Activated CD4-positive, alpha-beta T cell treated with anti-CD3 and anti-CD28 coated beads, Interleukin-2, amount 10 ng/mL, durations not matched to agents 7 days and 5 days (primary cell): Measurements from ENCODE around the gene ANKRD33B. TPM values are rescaled to one million over a fixed set of nuclear protein-coding genes. Genes with fewer than 3 reads are reported as not detected.

Source experiments
- CTCF ChIA-PET: fragments of 350-600 bp; sonication (Branson Sonifier 250); formaldehyde crosslinking; loops from one replicate; lab custom pipeline; 2021; ENCODE audit warnings: antibody characterized with exemption; lab: Charles Lee
- POLR2A ChIA-PET: fragments of 350-600 bp; sonication (Branson Sonifier 250); formaldehyde crosslinking; loops from one replicate; lab custom pipeline; 2021; ENCODE audit warnings: antibody characterized with exemption; lab: Charles Lee
- DNase-seq: peaks from one replicate; pipeline ENCODE4 v3.0.0-alpha.2; 2020
- H3K27ac Mint-ChIP-seq: one replicate; pipeline ENCODE4 v1.8.0; 2021; ENCODE audit warnings: mild to moderate bottlenecking, moderate library complexity, mixed read lengths
- H3K27me3 Mint-ChIP-seq: one replicate; pipeline ENCODE4 v1.8.0; 2021; ENCODE audit warnings: mixed read lengths
- H3K36me3 Mint-ChIP-seq: one replicate; pipeline ENCODE4 v1.8.0; 2021; ENCODE audit warnings: low read depth, mixed read lengths
- H3K4me1 Mint-ChIP-seq: one replicate; pipeline ENCODE4 v1.8.0; 2021; ENCODE audit warnings: mixed read lengths
- H3K4me3 Mint-ChIP-seq: one replicate; pipeline ENCODE4 v1.8.0; 2021; ENCODE audit warnings: mild to moderate bottlenecking, moderate library complexity, mixed read lengths
- H3K9me3 Mint-ChIP-seq: one replicate; pipeline ENCODE4 v1.8.0; 2021; ENCODE audit warnings: mixed read lengths
- total RNA-seq, 2 experiments: library from RNA; stranded (reverse); gene quantifications; one replicate each; pipeline ENCODE4 v1.2.3, GENCODE V29; 2021

The ANKRD33B gene
- total RNA-seq, 2 experiments from 2014 or later = 3.2 to 3.7 TPM

DNA sequence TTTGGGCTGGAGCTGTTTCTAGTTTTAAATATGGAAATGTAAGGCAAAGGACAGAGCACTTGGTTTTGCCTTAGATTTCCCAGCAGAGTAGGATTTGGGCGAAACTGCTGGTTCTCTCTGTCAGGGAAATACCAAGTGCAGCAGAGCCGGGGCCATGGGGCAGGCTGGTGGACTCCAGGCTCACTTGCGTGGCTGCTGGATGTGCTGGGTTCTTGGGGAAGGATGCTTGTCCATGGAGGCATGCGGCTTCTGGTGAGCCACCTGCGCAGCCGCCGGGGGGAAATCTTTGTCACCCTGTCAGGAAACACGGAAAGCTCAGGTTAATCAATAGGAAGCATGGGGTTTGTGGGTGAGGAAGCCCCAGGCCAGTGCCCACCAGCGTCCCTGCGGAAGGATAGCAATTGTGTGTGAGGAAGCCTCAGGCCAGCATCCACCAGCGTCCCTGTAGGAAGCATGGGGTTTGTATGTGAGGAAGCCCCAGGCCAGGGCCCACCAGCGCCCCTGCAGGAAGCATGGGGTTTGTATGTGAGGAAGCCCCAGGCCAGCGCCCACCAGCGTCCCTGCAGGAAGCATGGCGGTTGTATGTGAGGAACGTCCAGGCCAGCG lies 117.1 kb downstream of the ANKRD33B start:
- CTCF ChIA-PET = no interaction called here
- no peak overlapping the region for H3K4me3 Mint-ChIP-seq
- H3K27me3 Mint-ChIP-seq = no peaks in the 10 kb centered on the region
- H3K27ac Mint-ChIP-seq = no peak overlapping the region
- DNase-seq = no peak
- peaks cover 23% of the 10 kb centered on the region for H3K36me3 Mint-ChIP-seq
- POLR2A ChIA-PET = no interaction called here
- no peaks in the 10 kb centered on the region for H3K4me1 Mint-ChIP-seq
- H3K9me3 Mint-ChIP-seq = no peaks in the 10 kb centered on the region

DNA sequence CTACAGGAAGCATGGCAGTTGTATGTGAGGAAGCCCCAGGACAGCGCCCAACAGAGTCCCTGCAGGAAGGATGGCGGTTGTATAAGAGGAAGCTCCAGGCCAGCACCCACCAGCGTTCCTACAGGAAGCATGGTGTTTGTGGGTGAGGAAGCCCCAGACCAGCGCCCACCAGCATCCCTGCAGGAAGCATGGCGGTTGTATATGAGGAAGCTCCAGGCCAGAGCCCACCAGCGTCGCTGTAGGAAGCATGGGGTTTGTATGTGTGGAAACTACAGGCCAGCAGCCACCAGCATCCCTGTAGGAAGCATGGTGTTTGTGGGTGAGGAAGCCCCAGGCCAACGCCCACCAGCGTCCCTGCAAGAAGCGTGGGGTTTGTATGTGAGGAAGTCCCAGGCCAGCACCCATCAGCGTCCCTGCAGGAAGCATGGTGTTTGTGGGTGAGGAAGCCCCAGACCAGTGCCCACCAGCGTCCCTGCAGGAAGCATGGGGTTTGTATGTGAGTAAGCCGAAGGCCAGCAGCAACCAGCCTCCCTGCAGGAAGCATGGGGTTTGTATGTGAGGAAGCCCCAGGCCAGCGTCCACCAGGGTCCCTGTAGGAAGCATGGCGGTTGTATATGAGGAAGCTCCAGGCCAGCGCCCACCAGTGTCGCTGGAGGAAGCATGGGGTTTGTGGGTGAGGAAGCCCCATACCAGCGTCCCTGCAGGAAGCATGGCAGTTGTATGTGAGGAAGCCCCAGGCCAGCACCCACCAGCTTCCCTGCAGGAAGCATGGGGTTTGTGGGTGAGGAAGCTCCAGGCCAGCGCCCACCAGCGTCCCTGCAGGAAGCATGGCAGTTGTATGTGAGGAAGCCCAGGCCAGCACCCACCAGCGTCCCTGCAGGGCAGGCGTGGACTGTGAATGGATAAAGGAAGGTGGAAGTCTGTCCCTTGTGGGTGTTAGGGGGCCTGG lies 118.1 kb downstream of the ANKRD33B start:
- H3K36me3 Mint-ChIP-seq = peaks cover 24% of the 10 kb centered on the region
- H3K27me3 Mint-ChIP-seq = no peaks in the 10 kb centered on the region
- no peak overlapping the region for H3K4me3 Mint-ChIP-seq
- POLR2A ChIA-PET = no interaction called here
- no peak for DNase-seq
- H3K9me3 Mint-ChIP-seq = no peaks in the 10 kb centered on the region
- no peak overlapping the region for H3K27ac Mint-ChIP-seq
- H3K4me1 Mint-ChIP-seq = no peaks in the 10 kb centered on the region
- CTCF ChIA-PET = interaction anchor here (0.6 kb wide), 1 partner anchor 18 kb away, joined by 3 read pairs; no protein-coding TSS in a partner anchor

DNA sequence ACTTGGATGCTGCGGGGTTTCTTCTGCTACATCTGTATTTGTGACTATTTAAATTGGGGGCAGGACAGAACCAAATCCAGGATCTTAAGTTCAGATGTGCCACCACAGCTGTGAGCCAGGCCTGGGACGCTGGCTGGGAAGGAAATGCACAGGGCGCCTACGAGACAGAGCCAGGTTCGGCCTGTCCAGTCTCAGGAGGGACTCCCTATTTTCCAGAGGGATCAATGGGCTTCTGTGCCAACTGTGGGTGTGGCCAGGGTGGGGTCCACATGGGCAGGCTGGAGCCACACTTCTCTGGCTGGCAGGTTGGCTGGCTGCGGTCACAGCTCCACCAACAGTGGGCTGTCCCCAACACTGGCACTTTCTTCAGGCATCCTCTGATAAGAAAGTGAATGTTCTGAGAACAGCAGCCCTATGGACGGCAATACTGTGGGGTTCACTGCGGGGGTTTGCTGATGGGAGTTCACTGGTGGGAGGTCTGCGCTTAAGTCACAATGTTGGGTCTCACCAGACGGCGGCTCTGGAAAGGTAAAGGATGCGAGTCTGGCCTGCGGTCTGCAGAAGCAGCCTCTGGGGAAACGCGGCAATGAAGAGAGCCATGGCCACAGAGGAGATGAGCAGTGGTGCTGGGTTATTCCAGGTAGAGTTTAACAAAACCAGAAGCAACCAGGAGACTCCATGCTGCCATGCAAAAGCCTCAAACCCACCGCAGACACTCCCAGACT lies 119.1 kb downstream of the ANKRD33B start:
- H3K27ac Mint-ChIP-seq = no peak overlapping the region
- CTCF ChIA-PET = no interaction called here
- H3K27me3 Mint-ChIP-seq = no peaks in the 10 kb centered on the region
- H3K9me3 Mint-ChIP-seq = no peaks in the 10 kb centered on the region
- no peak for DNase-seq
- H3K4me3 Mint-ChIP-seq = no peak overlapping the region
- POLR2A ChIA-PET = no interaction called here
- H3K4me1 Mint-ChIP-seq = no peaks in the 10 kb centered on the region
- peaks cover 24% of the 10 kb centered on the region for H3K36me3 Mint-ChIP-seq

DNA sequence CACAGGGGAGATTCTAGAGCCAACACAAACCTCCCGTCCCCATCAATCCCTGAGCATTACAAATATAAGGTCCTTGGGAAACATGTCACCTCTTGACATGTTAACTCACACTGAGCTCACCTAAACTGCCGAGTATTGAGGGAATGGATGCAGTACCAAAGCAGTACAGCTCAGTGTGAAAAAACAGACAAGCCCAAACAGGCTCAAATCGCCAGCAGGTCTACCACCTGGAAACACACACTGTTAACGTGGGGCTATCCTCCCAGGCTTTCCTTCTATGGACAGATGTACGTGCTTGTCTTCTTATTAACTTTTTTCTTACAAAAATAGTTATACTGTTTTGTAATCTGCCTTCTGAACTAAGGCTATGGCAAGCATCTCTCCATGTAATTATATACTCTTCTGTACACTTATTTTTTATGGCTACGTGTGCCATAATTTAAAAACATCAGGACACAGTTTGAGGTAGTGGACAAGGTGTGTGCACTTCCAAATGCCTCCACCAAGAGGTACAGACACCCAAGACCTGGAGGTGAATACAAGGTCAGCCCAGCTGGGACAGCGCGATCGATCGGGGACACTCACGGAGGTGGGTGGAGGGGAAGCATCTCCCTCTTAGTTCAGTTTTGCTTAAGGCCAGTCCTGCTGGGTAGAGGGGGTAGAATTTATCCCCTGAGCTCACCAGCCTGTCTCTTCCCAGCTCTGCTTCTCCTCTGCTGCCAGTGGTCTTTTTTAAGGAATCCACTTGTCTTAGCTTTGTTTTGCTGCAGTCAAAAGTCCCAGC lies 120.6 kb downstream of the ANKRD33B start:
- DNase-seq = no peak
- Mint-ChIP-seq H3K4me1 (peaks cover under 1% of the 10 kb centered on the region), H3K27me3 (no peaks in the 10 kb centered on the region), H3K9me3 (no peaks in the 10 kb centered on the region), H3K36me3 (peaks cover 21% of the 10 kb centered on the region), H3K27ac (no peak overlapping the region), H3K4me3 (no peak overlapping the region)
- ChIA-PET POLR2A (no interaction called here), CTCF (interaction anchor here (1.7 kb wide), 1 partner anchor 18 kb away, joined by 7 read pairs; no protein-coding TSS in a partner anchor)

DNA sequence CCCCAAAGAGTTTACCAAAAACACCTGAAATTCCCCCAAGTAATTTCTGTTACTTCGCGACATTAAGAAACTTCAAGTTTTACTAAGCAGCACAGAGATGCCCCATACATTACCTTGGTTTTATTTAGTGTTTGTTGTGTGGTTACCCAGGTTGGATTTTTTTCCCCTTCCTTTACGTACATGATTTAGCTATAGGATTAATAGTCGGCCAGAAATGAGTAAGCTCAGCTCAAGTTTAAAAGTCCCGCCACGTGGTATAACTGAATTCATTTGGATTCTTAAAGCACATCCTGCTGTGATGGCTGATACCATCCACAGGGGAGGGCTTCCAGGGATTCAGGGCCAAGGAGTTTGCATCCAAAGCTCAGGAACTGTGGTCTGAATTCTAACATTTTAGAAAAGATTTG lies 121.2 kb downstream of the ANKRD33B start:
- POLR2A ChIA-PET = no interaction called here
- CTCF ChIA-PET = interaction anchor here (1.7 kb wide), 1 partner anchor 17 kb away, joined by 7 read pairs; no protein-coding TSS in a partner anchor
- H3K4me1 Mint-ChIP-seq = peaks cover 2% of the 10 kb centered on the region
- peaks cover 17% of the 10 kb centered on the region for H3K36me3 Mint-ChIP-seq
- no peaks in the 10 kb centered on the region for H3K9me3 Mint-ChIP-seq
- no peak for DNase-seq
- H3K27ac Mint-ChIP-seq = no peak overlapping the region
- H3K27me3 Mint-ChIP-seq = no peaks in the 10 kb centered on the region
- no peak overlapping the region for H3K4me3 Mint-ChIP-seq

DNA sequence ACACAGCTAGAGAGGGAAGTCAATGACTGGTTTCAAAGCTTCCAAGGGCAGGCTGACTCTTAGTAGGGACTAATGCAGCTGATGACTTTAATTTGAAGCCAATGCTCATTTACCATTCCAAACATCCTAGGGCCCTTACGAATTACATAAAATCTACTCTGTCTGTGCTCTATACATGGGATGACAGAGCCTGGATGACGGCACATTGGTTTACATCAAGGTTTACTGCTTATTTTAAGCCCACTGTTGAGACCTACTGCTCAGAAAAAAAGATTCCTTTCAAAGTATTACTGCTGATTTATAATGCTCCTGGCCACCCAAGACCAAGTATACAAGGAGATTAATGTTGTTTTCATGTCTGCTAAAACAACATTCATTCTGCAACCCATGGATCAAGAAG lies 123.0 kb downstream of the ANKRD33B start:
- Mint-ChIP-seq H3K27me3 (no peaks in the 10 kb centered on the region), H3K9me3 (no peaks in the 10 kb centered on the region), H3K4me1 (peaks cover 2% of the 10 kb centered on the region), H3K4me3 (no peak overlapping the region), H3K27ac (no peak overlapping the region), H3K36me3 (peaks cover 8% of the 10 kb centered on the region)
- POLR2A ChIA-PET = no interaction called here
- CTCF ChIA-PET = interaction anchor here (1.1 kb wide), 1 partner anchor 60 kb away, joined by 3 read pairs; no protein-coding TSS in a partner anchor
- no peak for DNase-seq

DNA sequence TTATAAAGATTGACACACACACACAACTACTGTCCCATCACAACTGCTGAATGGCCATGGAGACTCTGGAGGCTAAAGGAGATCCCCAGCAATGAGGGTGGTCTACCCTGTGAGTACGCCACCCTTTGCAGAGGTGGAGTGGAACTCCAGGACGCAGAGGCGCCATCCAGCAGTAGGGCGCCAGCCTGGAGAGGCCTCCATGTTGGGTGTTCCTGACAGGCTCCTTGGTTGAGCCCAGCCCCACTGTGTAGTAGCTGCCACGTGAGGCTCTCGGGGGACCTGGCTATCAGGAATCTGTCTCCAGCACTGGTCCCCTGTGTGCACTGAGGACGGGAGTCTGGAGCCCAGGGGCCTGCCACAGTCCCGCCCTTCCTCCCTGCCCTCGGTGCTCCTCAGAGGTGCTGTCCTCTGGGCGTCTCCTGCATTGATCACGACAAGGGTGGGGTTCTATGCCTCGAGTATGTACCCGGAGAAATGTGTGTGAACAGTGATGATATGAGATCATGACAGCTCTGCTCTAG lies 124.8 kb downstream of the ANKRD33B start:
- CTCF ChIA-PET = interaction anchor here (0.9 to 3.1 kb wide), 5 partner anchors 12 to 246 kb away, joined by 3 to 16 read pairs (median 4); no protein-coding TSS in a partner anchor
- POLR2A ChIA-PET = no interaction called here
- Mint-ChIP-seq H3K27me3 (no peaks in the 10 kb centered on the region), H3K36me3 (peaks cover 8% of the 10 kb centered on the region), H3K4me3 (no peak overlapping the region), H3K27ac (no peak overlapping the region), H3K4me1 (peaks cover 2% of the 10 kb centered on the region), H3K9me3 (no peaks in the 10 kb centered on the region)
- DNase-seq = no peak

DNA sequence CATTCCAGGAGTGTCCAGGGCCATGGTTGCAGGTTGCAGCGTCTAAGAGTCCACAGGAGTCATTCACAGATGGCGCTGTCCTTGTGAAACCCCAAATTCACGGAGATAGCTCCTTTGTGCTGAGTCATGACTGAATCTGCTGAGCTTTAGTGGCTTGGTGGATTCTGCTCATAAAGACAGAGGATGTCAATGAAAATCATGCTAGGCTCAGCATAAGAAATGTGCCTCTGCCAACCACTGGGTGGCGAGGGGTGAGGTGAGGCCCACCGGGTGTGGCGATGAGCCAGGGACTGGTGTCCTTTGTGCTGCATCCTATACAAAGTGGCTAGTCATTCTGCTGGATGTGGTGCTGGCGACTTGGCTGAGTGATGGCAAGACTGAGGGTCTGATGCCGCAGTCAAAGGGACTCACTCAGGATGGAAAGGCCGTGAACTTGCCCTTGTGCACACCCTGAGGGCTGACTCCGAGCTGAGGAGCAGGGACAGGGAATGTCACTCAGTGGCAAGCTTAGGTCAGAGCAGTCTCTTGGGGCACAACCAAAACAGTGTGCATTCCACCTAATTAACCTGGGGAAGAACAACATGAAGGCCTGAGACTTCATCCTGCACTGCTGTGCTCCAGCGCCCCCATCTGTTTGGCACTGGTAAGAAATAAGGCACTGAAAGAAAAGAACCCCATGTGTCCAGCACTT lies 125.7 kb downstream of the ANKRD33B start:
- H3K9me3 Mint-ChIP-seq = no peaks in the 10 kb centered on the region
- no peak overlapping the region for H3K4me3 Mint-ChIP-seq
- H3K4me1 Mint-ChIP-seq = peaks cover 2% of the 10 kb centered on the region
- ChIA-PET CTCF (interaction anchor here (1.0 to 3.1 kb wide), 6 partner anchors 36 to 247 kb away, joined by 3 to 16 read pairs (median 4); no protein-coding TSS in a partner anchor), POLR2A (no interaction called here)
- H3K27me3 Mint-ChIP-seq = no peaks in the 10 kb centered on the region
- peak; percentile 20 for DNase-seq
- H3K27ac Mint-ChIP-seq = no peak overlapping the region
- peaks cover 8% of the 10 kb centered on the region for H3K36me3 Mint-ChIP-seq

DNA sequence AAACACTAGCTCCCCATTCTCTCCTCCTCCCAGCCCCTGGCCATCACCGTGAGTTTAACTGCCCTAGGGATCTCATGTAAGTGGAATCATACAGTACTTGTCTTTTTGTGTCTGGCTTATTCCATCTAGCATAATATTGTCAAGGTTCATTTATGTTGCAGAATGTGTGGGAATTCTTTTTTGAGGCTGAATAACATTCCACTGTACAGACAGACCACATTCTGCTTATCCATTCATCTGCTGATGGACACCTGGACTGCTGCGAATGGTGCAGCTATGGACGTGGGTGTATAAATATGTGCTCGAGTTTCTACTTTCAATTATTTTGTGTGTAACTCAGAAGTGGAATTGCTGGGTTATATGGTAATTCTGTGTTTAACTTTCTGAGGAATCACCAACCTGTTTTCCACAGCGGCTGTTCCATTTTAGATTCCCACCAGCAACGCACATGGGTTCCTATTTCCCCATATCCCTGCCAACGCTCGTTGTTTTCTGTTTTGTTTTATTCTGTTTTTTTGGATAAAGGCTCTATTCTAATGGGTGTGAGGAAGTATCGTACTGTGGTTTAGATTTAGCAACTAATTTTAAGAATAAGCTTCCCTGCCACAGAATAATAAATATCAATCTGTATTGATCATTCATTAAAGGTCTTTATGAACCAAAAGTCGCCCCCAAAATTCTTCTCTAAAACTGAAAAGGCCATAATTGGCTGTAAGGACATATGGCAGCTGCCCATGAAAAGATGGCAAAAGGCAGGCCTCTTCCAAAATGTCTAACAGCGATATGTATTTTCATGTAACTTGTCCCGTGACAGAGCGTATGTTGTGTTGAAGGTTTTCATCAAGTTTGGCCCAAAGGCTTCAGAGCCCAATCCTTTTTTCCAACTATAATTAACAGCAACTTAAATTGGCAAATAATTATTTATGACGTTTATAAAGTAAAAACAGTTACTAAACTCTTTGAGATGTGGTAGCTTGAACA lies 126.9 kb downstream of the ANKRD33B start:
- no peaks in the 10 kb centered on the region for H3K27me3 Mint-ChIP-seq
- CTCF ChIA-PET = interaction anchor here (1.2 to 3.1 kb wide), 4 partner anchors 37 to 245 kb away, joined by 3 to 16 read pairs (median 6); no protein-coding TSS in a partner anchor
- DNase-seq = no peak
- H3K4me3 Mint-ChIP-seq = no peak overlapping the region
- H3K9me3 Mint-ChIP-seq = no peaks in the 10 kb centered on the region
- H3K36me3 Mint-ChIP-seq = peaks cover 8% of the 10 kb centered on the region
- POLR2A ChIA-PET = no interaction called here
- H3K4me1 Mint-ChIP-seq = peaks cover 2% of the 10 kb centered on the region
- no peak overlapping the region for H3K27ac Mint-ChIP-seq

DNA sequence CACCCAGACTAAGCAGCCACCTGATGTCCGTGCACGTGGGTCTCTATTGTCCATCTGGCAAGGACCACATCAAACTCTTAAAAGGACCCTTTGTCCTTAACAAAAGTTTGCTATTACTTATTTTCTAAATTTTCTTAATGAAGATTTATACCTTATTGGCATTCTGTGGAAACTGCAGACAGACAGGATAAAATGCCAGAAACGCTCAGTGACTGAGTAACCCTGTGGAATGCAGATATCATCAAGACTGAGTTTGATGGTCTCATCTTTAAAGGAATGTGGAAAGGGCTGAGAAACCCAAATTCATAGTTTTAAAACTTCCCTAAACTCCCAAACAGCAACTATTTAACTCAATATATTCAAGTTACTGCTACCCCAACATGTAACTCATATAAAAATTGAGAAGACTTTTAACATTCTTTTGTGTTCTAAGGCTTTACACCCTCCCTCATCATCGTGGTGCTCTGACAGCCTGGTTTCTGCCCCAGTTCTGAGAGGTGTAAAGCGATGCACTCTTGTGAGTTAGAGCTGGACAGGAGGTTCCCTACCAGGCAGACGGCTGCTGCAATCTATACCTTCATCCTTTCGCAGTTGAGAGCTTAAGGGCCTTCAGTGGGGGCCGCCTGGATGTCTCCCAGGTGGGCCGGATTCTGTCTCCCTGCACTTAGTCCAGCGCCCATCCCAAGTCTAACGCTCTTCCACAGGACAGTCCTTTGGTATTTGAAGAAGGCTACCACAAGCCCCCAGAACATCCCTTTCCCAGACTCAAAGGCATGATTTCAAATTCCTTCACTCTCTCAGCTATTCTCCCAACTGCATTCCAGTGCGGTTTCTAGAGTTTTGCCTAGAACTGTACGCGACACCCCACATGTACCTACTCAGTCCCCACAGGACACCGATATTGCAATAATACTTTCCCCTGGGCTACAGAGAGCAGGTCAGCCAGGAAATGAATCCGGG lies 128.2 kb downstream of the ANKRD33B start:
- Mint-ChIP-seq H3K4me3 (no peak overlapping the region), H3K4me1 (peaks cover 7% of the 10 kb centered on the region), H3K27ac (no peak overlapping the region), H3K36me3 (peaks cover 6% of the 10 kb centered on the region), H3K9me3 (no peaks in the 10 kb centered on the region), H3K27me3 (no peaks in the 10 kb centered on the region)
- ChIA-PET POLR2A (no interaction called here), CTCF (interaction anchor here (1.1 kb wide), 1 partner anchor 244 kb away, joined by 4 read pairs; no protein-coding TSS in a partner anchor)
- no peak for DNase-seq
